Measurements from ENCODE around the gene ASTN2. TPM values are rescaled to one million over a fixed set of nuclear protein-coding genes. Genes with fewer than 3 reads are reported as not detected.

ASTN2 gene
- total and polyA plus RNA-seq, 4 donors: 0.57 to 2.9 (median 1.4) TPM

DNA sequence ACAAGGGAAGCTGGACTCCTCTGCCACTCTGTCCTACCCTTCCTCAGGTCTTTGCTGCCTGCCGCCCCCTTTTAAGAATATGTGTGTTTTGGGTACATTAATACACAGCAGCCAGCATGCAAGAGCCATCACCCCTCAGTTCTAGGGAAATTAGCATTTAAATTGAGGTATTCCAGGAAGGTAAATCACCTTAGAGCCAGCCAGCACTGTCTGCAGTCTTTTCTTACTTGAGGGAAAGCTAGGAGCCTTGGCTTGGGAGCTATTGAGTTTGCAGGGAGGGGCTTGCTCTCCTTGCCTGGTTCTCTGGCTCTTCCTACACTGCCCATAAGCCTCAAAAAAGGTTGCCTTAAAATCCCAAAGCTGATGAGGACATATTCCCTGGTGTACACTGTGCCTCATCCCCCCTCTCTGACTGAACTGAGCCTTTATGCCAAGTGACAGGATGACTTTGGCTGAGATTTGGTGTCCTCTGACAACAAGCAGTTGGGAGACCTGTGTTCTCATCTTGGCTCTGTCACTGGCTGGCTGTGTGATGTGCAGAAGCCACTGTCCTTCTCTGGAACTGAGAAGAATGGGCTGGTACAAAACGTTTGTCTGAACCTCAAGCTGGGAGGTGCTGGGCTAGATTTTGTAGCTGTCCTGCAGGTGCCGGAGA lies 673.6 kb downstream of the ASTN2 start (continued):
- no peak for TF ChIP-seq EGR1 (IDR thresholded peaks at IDR 0.05; ENCODE audit: low read depth in 2 of 2)
- no peak for TF ChIP-seq JUND (IDR thresholded peaks at IDR 0.05)

DNA sequence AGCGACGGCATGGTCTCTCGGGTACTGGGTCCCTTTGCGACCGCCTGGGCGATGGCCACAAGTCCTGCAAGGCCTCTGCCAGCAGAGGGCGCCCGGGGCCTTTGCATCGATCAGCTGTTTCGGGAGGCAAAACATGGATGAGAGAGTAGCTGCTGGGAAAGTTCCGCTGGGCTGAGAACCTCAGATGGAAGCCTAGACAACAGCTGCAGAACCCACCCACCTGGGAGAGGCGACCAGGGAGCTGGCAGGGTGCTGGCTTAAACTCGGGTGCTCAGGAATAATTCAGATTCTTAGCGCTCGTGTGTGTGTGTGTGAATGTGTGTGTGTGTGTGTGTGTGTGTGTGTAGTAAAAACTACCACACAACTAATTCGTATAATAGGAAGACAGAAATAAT lies 677.7 kb downstream of the ASTN2 start:
- Histone ChIP-seq H3K9me3 (ENCODE audit: control insufficient read depth in 4 of 4, low read length in 3 of 4) (no peaks in the 10 kb centered on the region), H3K27ac (ENCODE audit: low read depth in 1 of 2, low read length in 2 of 2) (no peak overlapping the region), H3K4me1 (ENCODE audit: control insufficient read depth in 4 of 4, insufficient read depth in 4 of 4, low read length in 3 of 4) (peaks cover 0 to 5% (median 2%) of the 10 kb centered on the region in 4 donors), H3K27me3 (ENCODE audit: control insufficient read depth in 4 of 4, insufficient read depth in 4 of 4, low read length in 3 of 4) (no peaks in the 10 kb centered on the region), H3K36me3 (ENCODE audit: control insufficient read depth in 4 of 4, insufficient read depth in 3 of 4, low read depth in 1 of 4, low read length in 3 of 4) (no peaks in the 10 kb centered on the region), H3K4me3 (ENCODE audit: low read depth in 1 of 3, low read length in 3 of 3) (no peak overlapping the region), H3K9ac (ENCODE audit: low read depth in 1 of 2, low read length in 2 of 2) (no peak overlapping the region)
- peak; percentile 82 for DNase-seq (ENCODE audit: low spot score)
- TF ChIP-seq GABPA (IDR thresholded peaks at IDR 0.05 in 1 of 2, conservative IDR thresholded peaks at IDR 0.05 in 1 of 2) (no peak), RAD21 (IDR thresholded peaks at IDR 0.05) (peak; percentile 85 to 91), NR2F2 (IDR thresholded peaks at IDR 0.05) (no peak), JUND (IDR thresholded peaks at IDR 0.05) (no peak), EGR1 (IDR thresholded peaks at IDR 0.05; ENCODE audit: low read depth in 2 of 2) (no peak)
- TF ChIP-seq, protein P1, sequence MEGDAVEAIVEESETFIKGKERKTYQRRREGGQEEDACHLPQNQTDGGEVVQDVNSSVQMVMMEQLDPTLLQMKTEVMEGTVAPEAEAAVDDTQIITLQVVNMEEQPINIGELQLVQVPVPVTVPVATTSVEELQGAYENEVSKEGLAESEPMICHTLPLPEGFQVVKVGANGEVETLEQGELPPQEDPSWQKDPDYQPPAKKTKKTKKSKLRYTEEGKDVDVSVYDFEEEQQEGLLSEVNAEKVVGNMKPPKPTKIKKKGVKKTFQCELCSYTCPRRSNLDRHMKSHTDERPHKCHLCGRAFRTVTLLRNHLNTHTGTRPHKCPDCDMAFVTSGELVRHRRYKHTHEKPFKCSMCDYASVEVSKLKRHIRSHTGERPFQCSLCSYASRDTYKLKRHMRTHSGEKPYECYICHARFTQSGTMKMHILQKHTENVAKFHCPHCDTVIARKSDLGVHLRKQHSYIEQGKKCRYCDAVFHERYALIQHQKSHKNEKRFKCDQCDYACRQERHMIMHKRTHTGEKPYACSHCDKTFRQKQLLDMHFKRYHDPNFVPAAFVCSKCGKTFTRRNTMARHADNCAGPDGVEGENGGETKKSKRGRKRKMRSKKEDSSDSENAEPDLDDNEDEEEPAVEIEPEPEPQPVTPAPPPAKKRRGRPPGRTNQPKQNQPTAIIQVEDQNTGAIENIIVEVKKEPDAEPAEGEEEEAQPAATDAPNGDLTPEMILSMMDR (IDR thresholded peaks at IDR 0.05; ENCODE audit: low read depth, low read length, missing input control): peak; percentile 82
- WGBS: 19% methylated on average over 16 of the region's 16 CpGs

DNA sequence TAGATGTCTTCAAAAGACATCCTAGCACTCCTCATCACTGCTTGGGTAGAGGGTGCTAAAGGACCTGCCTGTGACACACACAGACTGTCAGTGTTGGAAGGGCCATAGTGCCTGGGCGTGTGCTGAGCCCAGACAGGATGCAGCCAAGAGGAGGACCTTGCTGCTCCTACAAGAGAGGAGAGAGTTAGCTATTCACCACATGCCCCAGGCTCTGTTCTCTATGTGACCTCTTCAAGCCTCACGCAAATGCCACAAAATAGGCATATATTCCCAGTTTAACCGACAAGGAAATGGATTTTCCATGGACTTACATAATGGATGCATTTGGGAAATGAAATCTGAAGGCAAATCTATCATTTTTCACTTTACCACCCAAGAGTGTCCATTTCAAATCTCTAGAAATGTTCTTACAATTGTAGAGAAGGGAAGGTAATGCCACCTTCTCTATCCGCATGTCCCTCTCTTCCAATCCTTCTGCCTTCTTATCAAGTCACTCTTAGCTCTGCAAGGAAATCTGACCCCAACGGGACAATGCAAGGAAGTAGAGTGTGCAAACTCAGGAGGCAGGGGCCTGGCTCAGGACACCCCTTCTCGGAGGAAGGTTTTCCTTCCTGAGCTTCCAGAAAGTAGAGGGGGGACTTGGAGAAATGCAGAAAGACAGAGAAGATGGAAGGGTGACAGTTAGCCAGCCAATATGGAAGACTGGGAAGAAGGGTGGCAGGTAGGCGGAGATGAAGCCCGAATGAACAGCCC lies 678.3 kb downstream of the ASTN2 start:
- H3K4me3 ChIP-seq (ENCODE audit: low read depth in 1 of 3, low read length in 3 of 3): no peak overlapping the region

More for the DNA sequence above, 678.3 kb downstream of the ASTN2 start:
- whole genome bisulfite sequencing: 54% methylated on average over 8 of the region's 8 CpGs
- Histone ChIP-seq H3K36me3 (ENCODE audit: control insufficient read depth in 4 of 4, insufficient read depth in 3 of 4, low read depth in 1 of 4, low read length in 3 of 4) (no peaks in the 10 kb centered on the region), H3K27ac (ENCODE audit: low read depth in 1 of 2, low read length in 2 of 2) (no peak overlapping the region), H3K9me3 (ENCODE audit: control insufficient read depth in 4 of 4, low read length in 3 of 4) (no peaks in the 10 kb centered on the region), H3K4me1 (ENCODE audit: control insufficient read depth in 4 of 4, insufficient read depth in 4 of 4, low read length in 3 of 4) (peaks cover 0 to 5% (median 2%) of the 10 kb centered on the region in 4 donors), H3K9ac (ENCODE audit: low read depth in 1 of 2, low read length in 2 of 2) (no peak overlapping the region), H3K27me3 (ENCODE audit: control insufficient read depth in 4 of 4, insufficient read depth in 4 of 4, low read length in 3 of 4) (no peaks in the 10 kb centered on the region)
- no peak for TF ChIP-seq FOXA2 (IDR thresholded peaks at IDR 0.05)
- TF ChIP-seq JUND (IDR thresholded peaks at IDR 0.05): no peak
- no peak for TF ChIP-seq EGR1 (IDR thresholded peaks at IDR 0.05; ENCODE audit: low read depth in 2 of 2)
- TF ChIP-seq RXRA (IDR thresholded peaks at IDR 0.05): no peak
- TF ChIP-seq TAF1 (conservative IDR thresholded peaks at IDR 0.05): no peak
- TF ChIP-seq, protein P2, sequence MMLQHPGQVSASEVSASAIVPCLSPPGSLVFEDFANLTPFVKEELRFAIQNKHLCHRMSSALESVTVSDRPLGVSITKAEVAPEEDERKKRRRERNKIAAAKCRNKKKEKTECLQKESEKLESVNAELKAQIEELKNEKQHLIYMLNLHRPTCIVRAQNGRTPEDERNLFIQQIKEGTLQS (IDR thresholded peaks at IDR 0.05): no peak
- TF ChIP-seq, protein P3, sequence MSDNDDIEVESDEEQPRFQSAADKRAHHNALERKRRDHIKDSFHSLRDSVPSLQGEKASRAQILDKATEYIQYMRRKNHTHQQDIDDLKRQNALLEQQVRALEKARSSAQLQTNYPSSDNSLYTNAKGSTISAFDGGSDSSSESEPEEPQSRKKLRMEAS (IDR thresholded peaks at IDR 0.05): no peak
- TF ChIP-seq RAD21 (IDR thresholded peaks at IDR 0.05): no peak
- TF ChIP-seq FOXA1 (IDR thresholded peaks at IDR 0.05): no peak
- TF ChIP-seq NR2F2 (IDR thresholded peaks at IDR 0.05): no peak
- no peak for TF ChIP-seq HNF4G (IDR thresholded peaks at IDR 0.05)
- TF ChIP-seq, protein P1 (IDR thresholded peaks at IDR 0.05; ENCODE audit: low read depth, low read length, missing input control): no peak
- no peak for TF ChIP-seq SP1 (IDR thresholded peaks at IDR 0.05)
- TF ChIP-seq HNF4A (conservative IDR thresholded peaks at IDR 0.05): no peak
- TF ChIP-seq YY1 (IDR thresholded peaks at IDR 0.05): no peak
- TF ChIP-seq GABPA (IDR thresholded peaks at IDR 0.05 in 1 of 2, conservative IDR thresholded peaks at IDR 0.05 in 1 of 2): no peak
- no peak for TF ChIP-seq REST (IDR thresholded peaks at IDR 0.05)
- TF ChIP-seq, protein P4, sequence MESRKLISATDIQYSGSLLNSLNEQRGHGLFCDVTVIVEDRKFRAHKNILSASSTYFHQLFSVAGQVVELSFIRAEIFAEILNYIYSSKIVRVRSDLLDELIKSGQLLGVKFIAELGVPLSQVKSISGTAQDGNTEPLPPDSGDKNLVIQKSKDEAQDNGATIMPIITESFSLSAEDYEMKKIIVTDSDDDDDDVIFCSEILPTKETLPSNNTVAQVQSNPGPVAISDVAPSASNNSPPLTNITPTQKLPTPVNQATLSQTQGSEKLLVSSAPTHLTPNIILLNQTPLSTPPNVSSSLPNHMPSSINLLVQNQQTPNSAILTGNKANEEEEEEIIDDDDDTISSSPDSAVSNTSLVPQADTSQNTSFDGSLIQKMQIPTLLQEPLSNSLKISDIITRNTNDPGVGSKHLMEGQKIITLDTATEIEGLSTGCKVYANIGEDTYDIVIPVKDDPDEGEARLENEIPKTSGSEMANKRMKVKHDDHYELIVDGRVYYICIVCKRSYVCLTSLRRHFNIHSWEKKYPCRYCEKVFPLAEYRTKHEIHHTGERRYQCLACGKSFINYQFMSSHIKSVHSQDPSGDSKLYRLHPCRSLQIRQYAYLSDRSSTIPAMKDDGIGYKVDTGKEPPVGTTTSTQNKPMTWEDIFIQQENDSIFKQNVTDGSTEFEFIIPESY (IDR thresholded peaks at IDR 0.05): no peak
- no peak for DNase-seq (ENCODE audit: low spot score)

Data from liver (tissue), 9 donors.